Measurements from ENCODE around the gene AGXT. TPM values are rescaled to one million over a fixed set of nuclear protein-coding genes. Genes with fewer than 3 reads are reported as not detected.

Gene AGXT
- total and polyA plus RNA-seq, 4 donors, result 254 to 1,572 (median 1,428) TPM

GRCh38 chr2:240894836-240895558 is 26.4 kb downstream of the AGXT start:
- peaks cover 13 to 34% (median 26%) of the 10 kb centered on the region in 4 donors for H3K4me1 ChIP-seq (ENCODE audit: control insufficient read depth in 4 of 4, insufficient read depth in 4 of 4, low read length in 3 of 4)
- no peaks in the 10 kb centered on the region for H3K27me3 ChIP-seq (ENCODE audit: control insufficient read depth in 4 of 4, insufficient read depth in 4 of 4, low read length in 3 of 4)
- no peaks in the 10 kb centered on the region for H3K9me3 ChIP-seq (ENCODE audit: control insufficient read depth in 4 of 4, low read length in 3 of 4)
- H3K4me3 ChIP-seq (ENCODE audit: low read depth in 1 of 3, low read length in 3 of 3), result no peak overlapping the region
- no peak for DNase-seq (ENCODE audit: low spot score)
- H3K9ac ChIP-seq (ENCODE audit: low read depth in 1 of 2, low read length in 2 of 2), result no peak overlapping the region
- TF ChIP-seq HNF4G (IDR thresholded peaks at IDR 0.05), result no peak
- TF ChIP-seq NR2F2 (IDR thresholded peaks at IDR 0.05), result no peak
- no peak for TF ChIP-seq ATF3 (IDR thresholded peaks at IDR 0.05)
- no peak for TF ChIP-seq SP1 (IDR thresholded peaks at IDR 0.05)
- no peak for TF ChIP-seq RXRA (IDR thresholded peaks at IDR 0.05)
- TF ChIP-seq GABPA (IDR thresholded peaks at IDR 0.05 in 1 of 2, conservative IDR thresholded peaks at IDR 0.05 in 1 of 2), result no peak
- TF ChIP-seq MAX (IDR thresholded peaks at IDR 0.05), result no peak
- no peak for TF ChIP-seq RAD21 (IDR thresholded peaks at IDR 0.05)
- no peak for TF ChIP-seq HNF4A (conservative IDR thresholded peaks at IDR 0.05)
- TF ChIP-seq TAF1 (conservative IDR thresholded peaks at IDR 0.05), result no peak
- TF ChIP-seq FOXA1 (IDR thresholded peaks at IDR 0.05), result no peak
- TF ChIP-seq REST (IDR thresholded peaks at IDR 0.05), result no peak
- WGBS, result 67% methylated on average over 28 of the region's 28 CpGs
- no peaks in the 10 kb centered on the region for H3K36me3 ChIP-seq (ENCODE audit: control insufficient read depth in 4 of 4, insufficient read depth in 3 of 4, low read depth in 1 of 4, low read length in 3 of 4)
- H3K27ac ChIP-seq (ENCODE audit: low read depth in 1 of 2, low read length in 2 of 2), result no peak overlapping the region

- no peak for DNase-seq (ENCODE audit: low spot score)
- H3K9me3 ChIP-seq (ENCODE audit: control insufficient read depth in 4 of 4, low read length in 3 of 4), result no peaks in the 10 kb centered on the region
- H3K4me1 ChIP-seq (ENCODE audit: control insufficient read depth in 4 of 4, insufficient read depth in 4 of 4, low read length in 3 of 4), result peaks cover 8 to 29% (median 20%) of the 10 kb centered on the region in 4 donors
- H3K27me3 ChIP-seq (ENCODE audit: control insufficient read depth in 4 of 4, insufficient read depth in 4 of 4, low read length in 3 of 4), result no peaks in the 10 kb centered on the region
- no peak within 1 kb of the TSS for H3K4me3 ChIP-seq (ENCODE audit: low read depth in 1 of 3, low read length in 3 of 3)
- H3K27ac ChIP-seq (ENCODE audit: low read depth in 1 of 2, low read length in 2 of 2), result no peak within 1 kb of the TSS
- H3K9ac ChIP-seq (ENCODE audit: low read depth in 1 of 2, low read length in 2 of 2), result no peak within 1 kb of the TSS
- 77% methylated on average over 24 of the region's 24 CpGs for WGBS
- no peaks in the 10 kb centered on the region for H3K36me3 ChIP-seq (ENCODE audit: control insufficient read depth in 4 of 4, insufficient read depth in 3 of 4, low read depth in 1 of 4, low read length in 3 of 4)
- TF ChIP-seq SP1 (IDR thresholded peaks at IDR 0.05), result no peak
- TF ChIP-seq YY1 (IDR thresholded peaks at IDR 0.05), result no peak
- TF ChIP-seq FOXA2 (IDR thresholded peaks at IDR 0.05), result no peak
- no peak for TF ChIP-seq FOXA1 (IDR thresholded peaks at IDR 0.05)
- TF ChIP-seq ZBTB33 (IDR thresholded peaks at IDR 0.05), result no peak
- TF ChIP-seq EGR1 (IDR thresholded peaks at IDR 0.05; ENCODE audit: low read depth in 2 of 2), result no peak
- no peak for TF ChIP-seq HNF4A (conservative IDR thresholded peaks at IDR 0.05)
- TF ChIP-seq RAD21 (IDR thresholded peaks at IDR 0.05), result no peak
- TF ChIP-seq REST (IDR thresholded peaks at IDR 0.05), result no peak
- TF ChIP-seq ATF3 (IDR thresholded peaks at IDR 0.05), result no peak
- TF ChIP-seq RXRA (IDR thresholded peaks at IDR 0.05), result no peak
- TF ChIP-seq JUND (IDR thresholded peaks at IDR 0.05), result no peak
- TF ChIP-seq NR2F2 (IDR thresholded peaks at IDR 0.05), result no peak
- TF ChIP-seq HNF4G (IDR thresholded peaks at IDR 0.05), result no peak
- TF ChIP-seq GABPA (IDR thresholded peaks at IDR 0.05 in 1 of 2, conservative IDR thresholded peaks at IDR 0.05 in 1 of 2), result no peak
- TF ChIP-seq TAF1 (conservative IDR thresholded peaks at IDR 0.05), result no peak
Measured at GRCh38 chr2:240895656-240896388, 27.2 kb downstream of the AGXT start, which contains the start of gene MAB21L4. Gene MAB21L4 (minus strand): TSS chr2:240896156. CDS start chr2:240895997, 159 bp downstream.
